Measurements from ENCODE around the gene TOMM5.
"Not testable (repeated sequence)": the region's sequence is repeated elsewhere in the genome, so short reads cannot be mapped to it uniquely, and the experiment has no call there.

TOMM5 gene

GRCh38 chr9:37611961-37612360, 19.6 kb upstream of the TOMM5 start:
- no peak for DNase-seq (ENCODE audit: low spot score)

- no peak for DNase-seq (ENCODE audit: low spot score)
These were observed 18.6 kb upstream of the TOMM5 start for GRCh38 chr9:37611014-37611413.

- no peak for DNase-seq (ENCODE audit: low spot score)
These were observed 17.5 kb upstream of the TOMM5 start for GRCh38 chr9:37609735-37610397.

- no peak for DNase-seq (ENCODE audit: low spot score)
These were observed 15.9 kb upstream of the TOMM5 start for GRCh38 chr9:37608250-37608649.

GRCh38 chr9:37604296-37604695, 11.9 kb upstream of the TOMM5 start:
- no peak for DNase-seq (ENCODE audit: low spot score)

GRCh38 chr9:37602817-37603216, 10.4 kb upstream of the TOMM5 start:
- no peak for DNase-seq (ENCODE audit: low spot score)

- DNase-seq (ENCODE audit: low spot score): not testable (repeated sequence)
These were observed 9.7 kb upstream of the TOMM5 start for GRCh38 chr9:37602061-37602460.

- DNase-seq (ENCODE audit: low spot score): no peak
These were observed 4.1 kb upstream of the TOMM5 start for GRCh38 chr9:37596504-37596903.

GRCh38 chr9:37593883-37594448, 1.6 kb upstream of the TOMM5 start:
- no peak for DNase-seq (ENCODE audit: low spot score)

- no peak for DNase-seq (ENCODE audit: low spot score)
These were observed 4.9 kb downstream of the TOMM5 start for GRCh38 chr9:37587521-37587920.

GRCh38 chr9:37583522-37584121, 8.8 kb downstream of the TOMM5 start:
- no peak for DNase-seq (ENCODE audit: low spot score)

GRCh38 chr9:37582548-37583157, 9.7 kb downstream of the TOMM5 start:
- peak; percentile 19 for DNase-seq (ENCODE audit: low spot score)

- DNase-seq (ENCODE audit: low spot score): peak; percentile 31
These were observed 16.3 kb downstream of the TOMM5 start, which contains the start of gene FBXO10 for GRCh38 chr9:37575921-37576721. Gene FBXO10 (minus strand): TSS chr9:37576380. CDS start chr9:37541768, 34,612 bp downstream.

GRCh38 chr9:37575511-37575914, 16.9 kb downstream of the TOMM5 start:
- no peak for DNase-seq (ENCODE audit: low spot score)

GRCh38 chr9:37575001-37575400, 17.4 kb downstream of the TOMM5 start:
- no peak for DNase-seq (ENCODE audit: low spot score)

- DNase-seq (ENCODE audit: low spot score): no peak
These were observed 18.1 kb downstream of the TOMM5 start for GRCh38 chr9:37574241-37574721.

GRCh38 chr9:37571282-37571681, 21.1 kb downstream of the TOMM5 start:
- no peak for DNase-seq (ENCODE audit: low spot score)

- no peak for DNase-seq (ENCODE audit: low spot score)
These were observed 25.7 kb downstream of the TOMM5 start for GRCh38 chr9:37566716-37567115.

GRCh38 chr9:37565661-37566618, 26.5 kb downstream of the TOMM5 start:
- DNase-seq (ENCODE audit: low spot score): no peak

GRCh38 chr9:37564916-37565315, 27.5 kb downstream of the TOMM5 start:
- DNase-seq (ENCODE audit: low spot score): no peak
